ENCODE data around the gene C1orf94.

DNA sequence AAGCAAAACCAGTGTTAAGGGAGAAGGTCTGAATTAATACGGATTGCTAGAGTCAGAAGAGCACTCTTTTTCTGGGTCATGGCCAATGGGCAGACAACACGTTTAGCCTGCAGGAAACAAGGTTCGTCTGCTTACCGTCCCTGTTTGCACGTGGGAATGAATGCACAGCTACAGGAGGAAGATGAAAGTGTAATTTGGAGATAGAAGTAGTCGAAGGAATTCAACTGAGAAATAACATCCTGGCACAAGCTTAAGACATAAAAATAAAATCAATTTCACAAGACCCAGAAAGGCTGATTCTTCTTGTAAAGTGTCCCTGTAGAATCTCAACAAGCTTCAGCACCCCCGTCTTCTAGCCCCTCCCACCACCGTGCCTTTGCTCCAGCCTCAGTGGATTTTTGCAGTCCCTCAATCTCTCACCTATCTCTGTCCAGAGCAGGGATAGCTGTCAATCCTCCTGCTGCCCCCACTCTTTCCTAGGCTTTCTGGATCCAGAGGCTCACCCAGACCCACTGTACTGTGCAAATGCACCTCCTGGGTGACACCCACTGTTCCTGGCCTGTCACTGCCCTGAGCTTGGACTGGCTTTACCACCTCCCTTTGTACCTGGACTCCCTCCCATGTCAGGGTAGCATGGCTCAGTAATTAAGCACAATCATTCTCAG lies 60.6 kb downstream of the C1orf94 start:
- TF ChIP-seq, protein P1, sequence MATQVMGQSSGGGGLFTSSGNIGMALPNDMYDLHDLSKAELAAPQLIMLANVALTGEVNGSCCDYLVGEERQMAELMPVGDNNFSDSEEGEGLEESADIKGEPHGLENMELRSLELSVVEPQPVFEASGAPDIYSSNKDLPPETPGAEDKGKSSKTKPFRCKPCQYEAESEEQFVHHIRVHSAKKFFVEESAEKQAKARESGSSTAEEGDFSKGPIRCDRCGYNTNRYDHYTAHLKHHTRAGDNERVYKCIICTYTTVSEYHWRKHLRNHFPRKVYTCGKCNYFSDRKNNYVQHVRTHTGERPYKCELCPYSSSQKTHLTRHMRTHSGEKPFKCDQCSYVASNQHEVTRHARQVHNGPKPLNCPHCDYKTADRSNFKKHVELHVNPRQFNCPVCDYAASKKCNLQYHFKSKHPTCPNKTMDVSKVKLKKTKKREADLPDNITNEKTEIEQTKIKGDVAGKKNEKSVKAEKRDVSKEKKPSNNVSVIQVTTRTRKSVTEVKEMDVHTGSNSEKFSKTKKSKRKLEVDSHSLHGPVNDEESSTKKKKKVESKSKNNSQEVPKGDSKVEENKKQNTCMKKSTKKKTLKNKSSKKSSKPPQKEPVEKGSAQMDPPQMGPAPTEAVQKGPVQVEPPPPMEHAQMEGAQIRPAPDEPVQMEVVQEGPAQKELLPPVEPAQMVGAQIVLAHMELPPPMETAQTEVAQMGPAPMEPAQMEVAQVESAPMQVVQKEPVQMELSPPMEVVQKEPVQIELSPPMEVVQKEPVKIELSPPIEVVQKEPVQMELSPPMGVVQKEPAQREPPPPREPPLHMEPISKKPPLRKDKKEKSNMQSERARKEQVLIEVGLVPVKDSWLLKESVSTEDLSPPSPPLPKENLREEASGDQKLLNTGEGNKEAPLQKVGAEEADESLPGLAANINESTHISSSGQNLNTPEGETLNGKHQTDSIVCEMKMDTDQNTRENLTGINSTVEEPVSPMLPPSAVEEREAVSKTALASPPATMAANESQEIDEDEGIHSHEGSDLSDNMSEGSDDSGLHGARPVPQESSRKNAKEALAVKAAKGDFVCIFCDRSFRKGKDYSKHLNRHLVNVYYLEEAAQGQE (IDR thresholded peaks at IDR 0.05; ENCODE audit: borderline replicate concordance): no peak
- TF ChIP-seq, protein P2, sequence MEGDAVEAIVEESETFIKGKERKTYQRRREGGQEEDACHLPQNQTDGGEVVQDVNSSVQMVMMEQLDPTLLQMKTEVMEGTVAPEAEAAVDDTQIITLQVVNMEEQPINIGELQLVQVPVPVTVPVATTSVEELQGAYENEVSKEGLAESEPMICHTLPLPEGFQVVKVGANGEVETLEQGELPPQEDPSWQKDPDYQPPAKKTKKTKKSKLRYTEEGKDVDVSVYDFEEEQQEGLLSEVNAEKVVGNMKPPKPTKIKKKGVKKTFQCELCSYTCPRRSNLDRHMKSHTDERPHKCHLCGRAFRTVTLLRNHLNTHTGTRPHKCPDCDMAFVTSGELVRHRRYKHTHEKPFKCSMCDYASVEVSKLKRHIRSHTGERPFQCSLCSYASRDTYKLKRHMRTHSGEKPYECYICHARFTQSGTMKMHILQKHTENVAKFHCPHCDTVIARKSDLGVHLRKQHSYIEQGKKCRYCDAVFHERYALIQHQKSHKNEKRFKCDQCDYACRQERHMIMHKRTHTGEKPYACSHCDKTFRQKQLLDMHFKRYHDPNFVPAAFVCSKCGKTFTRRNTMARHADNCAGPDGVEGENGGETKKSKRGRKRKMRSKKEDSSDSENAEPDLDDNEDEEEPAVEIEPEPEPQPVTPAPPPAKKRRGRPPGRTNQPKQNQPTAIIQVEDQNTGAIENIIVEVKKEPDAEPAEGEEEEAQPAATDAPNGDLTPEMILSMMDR (IDR thresholded peaks at IDR 0.05; ENCODE audit: poor library complexity, severe bottlenecking): no peak
- no peak for TF ChIP-seq POLR2AphosphoS5 (IDR thresholded peaks at IDR 0.05)
- TF ChIP-seq EZH2 (IDR thresholded peaks at IDR 0.05; ENCODE audit: borderline replicate concordance, insufficient read depth, low read length, poor library complexity, severe bottlenecking): no peak
- no peak for TF ChIP-seq SMC3 (conservative IDR thresholded peaks at IDR 0.05; ENCODE audit: poor library complexity)

Measured in neural cell (in vitro differentiated cells).